PC-9 (cell line): ENCODE data around the gene COL15A1. TPM values are rescaled to one million over a fixed set of nuclear protein-coding genes. Genes with fewer than 3 reads are reported as not detected.

ENCODE experiments used
- BruUV-seq: library from RNA; stranded (reverse); fragments of 400-500 nt; replicated peaks from 2 replicates; lab custom pipeline; 2021; lab: Mats Ljungman, UMichigan
- CTCF ChIA-PET: fragments of 300-600 bp; sonication (Branson Sonifier 250); formaldehyde crosslinking; loops from one replicate; lab custom pipeline; 2022; ENCODE audit warnings: antibody characterized with exemption; lab: Charles Lee
- POLR2A ChIA-PET: fragments of 300-600 bp; sonication (Branson Sonifier 250); formaldehyde crosslinking; loops from one replicate; lab custom pipeline; 2022; ENCODE audit warnings: antibody characterized with exemption; ENCODE audit not compliant: unreplicated experiment; lab: Charles Lee
- DNase-seq, 2 experiments: peaks; one replicate each; pipeline versions ENCODE4 v3.0.0 to v3.0.0-alpha.2; 2015 to 2022; ENCODE audit warnings: mixed read lengths in 1 of 2
- H2AFZ ChIP-seq: fragments of 200-600 bp; sonication (generic); 2 replicates; pipeline ENCODE4 v1.8.1; 2017; ENCODE audit warnings: antibody characterized with exemption
- H3F3A ChIP-seq: fragments of 200-600 bp; sonication (generic); 2 replicates; pipeline ENCODE4 v1.8.1; 2017; ENCODE audit warnings: antibody characterized with exemption, mild to moderate bottlenecking, low read depth; ENCODE audit not compliant: insufficient read depth
- H3K27ac ChIP-seq: fragments of 200-600 bp; sonication (generic); 2 replicates; pipeline ENCODE4 v1.6.1; 2016; ENCODE audit warnings: mixed run types
- H3K27me3 ChIP-seq: fragments of 200-600 bp; sonication (generic); 2 replicates; pipeline ENCODE4 v1.6.1; 2016; ENCODE audit warnings: low read depth, mixed run types; ENCODE audit not compliant: insufficient read depth
- H3K36me3 ChIP-seq: fragments of 200-600 bp; sonication (generic); 2 replicates; pipeline ENCODE4 v1.6.1; 2016; ENCODE audit warnings: low read depth, mixed run types
- H3K4me1 ChIP-seq: fragments of 200-600 bp; sonication (generic); replicated peaks from 2 replicates; pipeline ENCODE4 v1.6.1; 2016; ENCODE audit warnings: mixed run types; ENCODE audit not compliant: insufficient read depth
- H3K4me2 ChIP-seq: fragments of 200-600 bp; sonication (generic); 2 replicates; pipeline ENCODE4 v1.6.1; 2017; ENCODE audit warnings: mixed run types
- H3K4me3 ChIP-seq: fragments of 200-600 bp; sonication (generic); 2 replicates; pipeline ENCODE4 v1.6.1; 2016; ENCODE audit warnings: mixed run types
- H3K79me2 ChIP-seq: fragments of 200-600 bp; sonication (generic); 2 replicates; pipeline ENCODE4 v1.6.1; 2017; ENCODE audit warnings: low read depth, mixed run types
- H3K9me2 ChIP-seq: fragments of 200-600 bp; sonication (generic); 2 replicates; pipeline ENCODE4 v1.8.1; 2017; ENCODE audit warnings: mild to moderate bottlenecking; ENCODE audit not compliant: insufficient read depth
- H3K9me3 ChIP-seq: fragments of 200-600 bp; sonication (generic); 2 replicates; pipeline ENCODE4 v1.8.1; 2016; ENCODE audit warnings: low read depth; ENCODE audit not compliant: insufficient read depth
- H4K20me1 ChIP-seq: fragments of 200-600 bp; sonication (generic); 2 replicates; pipeline ENCODE4 v1.8.1; 2017; ENCODE audit not compliant: insufficient read depth
- CTCF ChIP-seq: fragments of 200-600 bp; sonication (generic); conservative IDR thresholded peaks from 2 replicates; pipeline ENCODE4 v1.6.1; 2017; ENCODE audit warnings: mixed run types, antibody characterized with exemption, mild to moderate bottlenecking, moderate library complexity
- EZH2 ChIP-seq: fragments of 200-600 bp; sonication (generic); IDR thresholded peaks from 2 replicates; pipeline ENCODE4 v1.8.0; 2017; ENCODE audit warnings: antibody characterized with exemption, low read depth
- intact Hi-C: fragments of 100-400 bp; cut with micrococcal nuclease; formaldehyde crosslinking; loops from one replicate; pipeline ENCODE4 v1.10.0; 2022; ENCODE audit not compliant: unreplicated experiment
- total RNA-seq: library from RNA; stranded (reverse); gene quantifications from 2 replicates; pipeline ENCODE4 v1.2.3, GENCODE V29; 2021

The COL15A1 gene
- total RNA-seq, 1 experiment from 2014 or later: not detected

- no peak overlapping the region for H3K27ac ChIP-seq
- POLR2A ChIA-PET: no interaction called here
- no peaks in the 10 kb centered on the region for H3F3A ChIP-seq
- H2AFZ ChIP-seq: no peak overlapping the region
- BruUV-seq: no TSS peak
- H3K36me3 ChIP-seq: no peaks in the 10 kb centered on the region
- TF ChIP-seq CTCF: no peak
- no peak for TF ChIP-seq EZH2
- no peak for DNase-seq
- no peaks in the 10 kb centered on the region for H3K4me1 ChIP-seq
- no peaks in the 10 kb centered on the region for H4K20me1 ChIP-seq
- H3K4me3 ChIP-seq: no peak overlapping the region
- CTCF ChIA-PET: no interaction called here
- H3K9me2 ChIP-seq: no peaks in the 10 kb centered on the region
- H3K79me2 ChIP-seq: no peaks in the 10 kb centered on the region
- no peaks in the 10 kb centered on the region for H3K9me3 ChIP-seq
- intact Hi-C loops: no loop called here
- H3K4me2 ChIP-seq: no peak overlapping the region
- H3K27me3 ChIP-seq: peaks cover 11% of the 10 kb centered on the region; the same call in 1 of the 2 replicates
Measured at GRCh38 chr9:98925956-98926355, 17.8 kb upstream of the COL15A1 start.

GRCh38 chr9:98927724-98928123 is 16.0 kb upstream of the COL15A1 start:
- intact Hi-C loops: no loop called here
- Histone ChIP-seq H3K4me3 (no peak overlapping the region), H2AFZ (no peak overlapping the region), H3K79me2 (no peaks in the 10 kb centered on the region), H3K36me3 (no peaks in the 10 kb centered on the region), H3K4me1 (no peaks in the 10 kb centered on the region), H3K27me3 (peaks cover 11% of the 10 kb centered on the region; the same call in 1 of the 2 replicates), H3F3A (no peaks in the 10 kb centered on the region), H4K20me1 (no peaks in the 10 kb centered on the region), H3K4me2 (no peak overlapping the region), H3K27ac (no peak overlapping the region), H3K9me3 (no peaks in the 10 kb centered on the region), H3K9me2 (no peaks in the 10 kb centered on the region)
- CTCF ChIA-PET: no interaction called here
- no peak for DNase-seq
- POLR2A ChIA-PET: no interaction called here
- TF ChIP-seq EZH2 (no peak), CTCF (no peak)
- no TSS peak for BruUV-seq

DNA sequence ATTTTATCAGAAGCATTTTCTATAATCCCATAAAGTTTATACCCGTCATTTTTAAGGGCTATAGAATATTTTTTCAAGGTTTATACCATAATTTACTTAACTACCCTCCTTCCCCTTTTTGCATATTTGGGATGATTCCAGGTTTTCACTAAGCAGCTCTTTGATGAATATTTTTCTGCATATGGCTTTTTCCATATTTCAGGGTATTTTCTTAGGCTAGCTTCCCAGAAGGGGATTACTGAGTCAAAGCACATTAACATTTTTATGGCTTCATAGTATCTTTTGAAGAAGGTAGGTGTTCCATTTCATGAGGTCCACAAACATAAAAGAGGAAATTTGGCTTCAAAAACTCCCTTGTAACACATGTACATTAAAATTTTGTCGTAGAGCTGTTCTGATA is 14.6 kb upstream of the COL15A1 start:
- CTCF ChIA-PET: no interaction called here
- H3K27ac ChIP-seq: no peak overlapping the region
- no peaks in the 10 kb centered on the region for H4K20me1 ChIP-seq
- H3K4me1 ChIP-seq: no peaks in the 10 kb centered on the region
- no peaks in the 10 kb centered on the region for H3K9me3 ChIP-seq
- H3K36me3 ChIP-seq: no peaks in the 10 kb centered on the region
- POLR2A ChIA-PET: no interaction called here
- TF ChIP-seq EZH2: no peak
- TF ChIP-seq CTCF: no peak
- H3K4me3 ChIP-seq: no peak overlapping the region
- no peak overlapping the region for H3K4me2 ChIP-seq
- peaks cover 11% of the 10 kb centered on the region; the same call in 1 of the 2 replicates for H3K27me3 ChIP-seq
- no TSS peak for BruUV-seq
- DNase-seq: no peak
- H3F3A ChIP-seq: no peaks in the 10 kb centered on the region
- H3K9me2 ChIP-seq: no peaks in the 10 kb centered on the region
- no peak overlapping the region for H2AFZ ChIP-seq
- no peaks in the 10 kb centered on the region for H3K79me2 ChIP-seq
- intact Hi-C loops: no loop called here
